Measurements from ENCODE around the gene SLC9A3.

DNA sequence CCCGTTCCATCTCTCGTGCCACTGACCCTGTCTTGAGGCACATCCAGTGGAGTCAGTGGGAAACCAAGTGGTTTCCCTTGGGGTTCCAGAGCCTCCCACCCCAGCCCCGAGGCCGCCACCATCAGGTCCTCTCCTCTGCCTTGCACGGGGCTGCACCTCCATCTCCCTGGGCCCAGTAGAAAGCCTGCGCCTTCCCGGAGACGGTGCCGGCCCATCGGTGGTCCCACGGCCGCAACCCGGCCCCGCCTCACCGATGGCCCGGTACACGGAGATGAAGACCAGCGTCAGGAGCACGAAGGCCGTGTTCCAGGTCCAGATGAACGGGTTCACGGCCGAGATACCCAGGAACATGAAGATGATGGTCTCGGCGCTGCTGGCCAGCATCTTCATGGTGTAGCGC, 41.2 kb downstream of the SLC9A3 start:
- TF ChIP-seq, protein P1, sequence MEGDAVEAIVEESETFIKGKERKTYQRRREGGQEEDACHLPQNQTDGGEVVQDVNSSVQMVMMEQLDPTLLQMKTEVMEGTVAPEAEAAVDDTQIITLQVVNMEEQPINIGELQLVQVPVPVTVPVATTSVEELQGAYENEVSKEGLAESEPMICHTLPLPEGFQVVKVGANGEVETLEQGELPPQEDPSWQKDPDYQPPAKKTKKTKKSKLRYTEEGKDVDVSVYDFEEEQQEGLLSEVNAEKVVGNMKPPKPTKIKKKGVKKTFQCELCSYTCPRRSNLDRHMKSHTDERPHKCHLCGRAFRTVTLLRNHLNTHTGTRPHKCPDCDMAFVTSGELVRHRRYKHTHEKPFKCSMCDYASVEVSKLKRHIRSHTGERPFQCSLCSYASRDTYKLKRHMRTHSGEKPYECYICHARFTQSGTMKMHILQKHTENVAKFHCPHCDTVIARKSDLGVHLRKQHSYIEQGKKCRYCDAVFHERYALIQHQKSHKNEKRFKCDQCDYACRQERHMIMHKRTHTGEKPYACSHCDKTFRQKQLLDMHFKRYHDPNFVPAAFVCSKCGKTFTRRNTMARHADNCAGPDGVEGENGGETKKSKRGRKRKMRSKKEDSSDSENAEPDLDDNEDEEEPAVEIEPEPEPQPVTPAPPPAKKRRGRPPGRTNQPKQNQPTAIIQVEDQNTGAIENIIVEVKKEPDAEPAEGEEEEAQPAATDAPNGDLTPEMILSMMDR (IDR thresholded peaks at IDR 0.05; ENCODE audit: low read depth, low read length) = no peak
- no peak for TF ChIP-seq EZH2phosphoT487 (IDR thresholded peaks at IDR 0.05; ENCODE audit: low read depth)
